Right lobe of liver (tissue), 4 donors: ENCODE data around the gene SLC9A7.

Experiments used
- POLR2A ChIP-seq: fragments of 450-650 bp; IDR thresholded peaks from one replicate; pipeline ENCODE4 v1.6.1; 2017; ENCODE audit warnings: antibody characterized with exemption, mild to moderate bottlenecking
- TF ChIP-seq, protein P1 (sequence below), 4 donors: fragments of 200-600 bp in 3 of 4; fragments of 450-650 bp in 1 of 4; IDR thresholded peaks; one replicate each; pipeline versions ENCODE4 v1.5.1 to v1.8.0; 2016 to 2022; ENCODE audit warnings: antibody characterized with exemption in 4 of 4, mild to moderate bottlenecking in 2 of 4
- donor health status: DM: no; HTN: no; CAD: no.
- donor health status: DM: no; HTN: no; CAD: no.
- donor health status: DM: no; HTN: yes; CAD: no.

GRCh38 chrX:46693149-46693548 is 65.8 kb downstream of the SLC9A7 start:
- TF ChIP-seq, protein P1, sequence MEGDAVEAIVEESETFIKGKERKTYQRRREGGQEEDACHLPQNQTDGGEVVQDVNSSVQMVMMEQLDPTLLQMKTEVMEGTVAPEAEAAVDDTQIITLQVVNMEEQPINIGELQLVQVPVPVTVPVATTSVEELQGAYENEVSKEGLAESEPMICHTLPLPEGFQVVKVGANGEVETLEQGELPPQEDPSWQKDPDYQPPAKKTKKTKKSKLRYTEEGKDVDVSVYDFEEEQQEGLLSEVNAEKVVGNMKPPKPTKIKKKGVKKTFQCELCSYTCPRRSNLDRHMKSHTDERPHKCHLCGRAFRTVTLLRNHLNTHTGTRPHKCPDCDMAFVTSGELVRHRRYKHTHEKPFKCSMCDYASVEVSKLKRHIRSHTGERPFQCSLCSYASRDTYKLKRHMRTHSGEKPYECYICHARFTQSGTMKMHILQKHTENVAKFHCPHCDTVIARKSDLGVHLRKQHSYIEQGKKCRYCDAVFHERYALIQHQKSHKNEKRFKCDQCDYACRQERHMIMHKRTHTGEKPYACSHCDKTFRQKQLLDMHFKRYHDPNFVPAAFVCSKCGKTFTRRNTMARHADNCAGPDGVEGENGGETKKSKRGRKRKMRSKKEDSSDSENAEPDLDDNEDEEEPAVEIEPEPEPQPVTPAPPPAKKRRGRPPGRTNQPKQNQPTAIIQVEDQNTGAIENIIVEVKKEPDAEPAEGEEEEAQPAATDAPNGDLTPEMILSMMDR (IDR thresholded peaks at IDR 0.05), result no peak
- TF ChIP-seq POLR2A, result no peak
